ENCODE results near the gene PHLDB2.

Gene PHLDB2

GRCh38 chr3:112007633-112008032 is 148.6 kb downstream of the PHLDB2 start:
- TF ChIP-seq SP1 (IDR thresholded peaks at IDR 0.05) (no peak), L3MBTL2 (conservative IDR thresholded peaks at IDR 0.05) (no peak), PKNOX1 (IDR thresholded peaks at IDR 0.05) (no peak)
- no peak for DNase-seq (ENCODE audit: extremely low spot score)
- ChIA-PET CTCF (interaction anchor here (1.0 kb wide), 1 partner anchor 36 kb away, joined by 3 read pairs; no protein-coding TSS in a partner anchor), POLR2A (interaction anchor here (2.2 kb wide), 1 partner anchor 29 kb away, joined by 12 read pairs; the partner anchor contains the start of gene ABHD10)

GRCh38 chr3:112009670-112010069 is 150.6 kb downstream of the PHLDB2 start:
- ChIA-PET POLR2A (no interaction called here), CTCF (no interaction called here)
- TF ChIP-seq ARNT (IDR thresholded peaks at IDR 0.05), result no peak
- no peak for TF ChIP-seq PKNOX1 (IDR thresholded peaks at IDR 0.05)
- no peak for TF ChIP-seq TARDBP (IDR thresholded peaks at IDR 0.05)
- TF ChIP-seq ZNF384 (IDR thresholded peaks at IDR 0.05), result no peak
- TF ChIP-seq SUZ12 (IDR thresholded peaks at IDR 0.05), result no peak
- TF ChIP-seq FOXA1 (IDR thresholded peaks at IDR 0.05), result no peak
- TF ChIP-seq CTBP1 (IDR thresholded peaks at IDR 0.05; ENCODE audit: borderline replicate concordance), result no peak
- TF ChIP-seq L3MBTL2 (conservative IDR thresholded peaks at IDR 0.05), result no peak
- no peak for TF ChIP-seq BHLHE40 (IDR thresholded peaks at IDR 0.05; ENCODE audit: borderline replicate concordance)
- TF ChIP-seq FOXK2 (IDR thresholded peaks at IDR 0.05), result no peak
- no peak for TF ChIP-seq LEF1 (IDR thresholded peaks at IDR 0.05; ENCODE audit: borderline replicate concordance)
- no peak for DNase-seq (ENCODE audit: extremely low spot score)

GRCh38 chr3:112010636-112011035 is 151.6 kb downstream of the PHLDB2 start:
- no peak for TF ChIP-seq NFRKB (IDR thresholded peaks at IDR 0.05)
- no peak for TF ChIP-seq L3MBTL2 (conservative IDR thresholded peaks at IDR 0.05)
- TF ChIP-seq FOXA1 (IDR thresholded peaks at IDR 0.05), result no peak
- TF ChIP-seq BHLHE40 (IDR thresholded peaks at IDR 0.05; ENCODE audit: borderline replicate concordance), result no peak
- no peak for TF ChIP-seq SP1 (IDR thresholded peaks at IDR 0.05)
- no peak for TF ChIP-seq ARNT (IDR thresholded peaks at IDR 0.05)
- no peak for TF ChIP-seq FOXM1 (IDR thresholded peaks at IDR 0.05; ENCODE audit: borderline replicate concordance)
- no peak for TF ChIP-seq SUZ12 (IDR thresholded peaks at IDR 0.05)
- TF ChIP-seq FOXK2 (IDR thresholded peaks at IDR 0.05), result no peak
- no peak for TF ChIP-seq PKNOX1 (IDR thresholded peaks at IDR 0.05)
- no peak for TF ChIP-seq TARDBP (IDR thresholded peaks at IDR 0.05)
- no peak for TF ChIP-seq LEF1 (IDR thresholded peaks at IDR 0.05; ENCODE audit: borderline replicate concordance)
- no peak for TF ChIP-seq HDGF (IDR thresholded peaks at IDR 0.05; ENCODE audit: borderline replicate concordance)
- TF ChIP-seq ELF4 (IDR thresholded peaks at IDR 0.05), result no peak
- no peak for TF ChIP-seq CTBP1 (IDR thresholded peaks at IDR 0.05; ENCODE audit: borderline replicate concordance)
- TF ChIP-seq ZNF384 (IDR thresholded peaks at IDR 0.05), result no peak
- CTCF ChIA-PET, result no interaction called here
- POLR2A ChIA-PET, result interaction anchor here (1.3 kb wide), 1 partner anchor 32 kb away, joined by 5 read pairs; the partner anchor contains the start of gene ABHD10
- no peak for DNase-seq (ENCODE audit: extremely low spot score)

- CTCF ChIA-PET, result interaction anchor here (0.7 kb wide), 1 partner anchor 34 kb away, joined by 3 read pairs; no protein-coding TSS in a partner anchor
- no peak for DNase-seq (ENCODE audit: extremely low spot score)
- TF ChIP-seq SUZ12 (IDR thresholded peaks at IDR 0.05), result no peak
- TF ChIP-seq BHLHE40 (IDR thresholded peaks at IDR 0.05; ENCODE audit: borderline replicate concordance), result no peak
- no peak for TF ChIP-seq ELF4 (IDR thresholded peaks at IDR 0.05)
- no peak for TF ChIP-seq LEF1 (IDR thresholded peaks at IDR 0.05; ENCODE audit: borderline replicate concordance)
- POLR2A ChIA-PET, result interaction anchor here (1.3 kb wide), 1 partner anchor 33 kb away, joined by 5 read pairs; the partner anchor contains the start of gene ABHD10
These were observed 152.4 kb downstream of the PHLDB2 start for GRCh38 chr3:112011376-112011940.

GRCh38 chr3:112012205-112012992 is 153.3 kb downstream of the PHLDB2 start:
- POLR2A ChIA-PET, result interaction anchor here (2.3 kb wide), 1 partner anchor 33 kb away, joined by 18 read pairs; the partner anchor contains the start of gene ABHD10
- no peak for TF ChIP-seq SP1 (IDR thresholded peaks at IDR 0.05)
- no peak for TF ChIP-seq FOXK2 (IDR thresholded peaks at IDR 0.05)
- no peak for TF ChIP-seq LEF1 (IDR thresholded peaks at IDR 0.05; ENCODE audit: borderline replicate concordance)
- TF ChIP-seq PKNOX1 (IDR thresholded peaks at IDR 0.05), result no peak
- no peak for TF ChIP-seq FOXA1 (IDR thresholded peaks at IDR 0.05)
- TF ChIP-seq ELF4 (IDR thresholded peaks at IDR 0.05), result no peak
- no peak for TF ChIP-seq HDGF (IDR thresholded peaks at IDR 0.05; ENCODE audit: borderline replicate concordance)
- TF ChIP-seq FOXM1 (IDR thresholded peaks at IDR 0.05; ENCODE audit: borderline replicate concordance), result no peak
- no peak for TF ChIP-seq ARNT (IDR thresholded peaks at IDR 0.05)
- TF ChIP-seq SUZ12 (IDR thresholded peaks at IDR 0.05), result no peak
- no peak for TF ChIP-seq BHLHE40 (IDR thresholded peaks at IDR 0.05; ENCODE audit: borderline replicate concordance)
- no peak for TF ChIP-seq TARDBP (IDR thresholded peaks at IDR 0.05)
- TF ChIP-seq NFRKB (IDR thresholded peaks at IDR 0.05), result no peak
- no peak for TF ChIP-seq CTBP1 (IDR thresholded peaks at IDR 0.05; ENCODE audit: borderline replicate concordance)
- no peak for TF ChIP-seq L3MBTL2 (conservative IDR thresholded peaks at IDR 0.05)
- no peak for TF ChIP-seq ZNF384 (IDR thresholded peaks at IDR 0.05)
- CTCF ChIA-PET, result interaction anchor here (0.6 to 3.4 kb wide), 10 partner anchors 11 to 295 kb away, joined by 3 to 18 read pairs (median 6); partner anchors contain the start of gene ABHD10
- no peak for DNase-seq (ENCODE audit: extremely low spot score)

Measured in HEK293T (cell line).